SK-N-SH (cell line): ENCODE results near the gene CCSER1. TPM values are rescaled to one million over a fixed set of nuclear protein-coding genes. Genes with fewer than 3 reads are reported as not detected.

ENCODE experiments used
- CTCF ChIA-PET: fragments of 300-600, 350-600 bp; formaldehyde crosslinking; extraction: SDS; loops from one replicate; lab custom pipeline; 2021; lab: Yijun Ruan, JAX
- POLR2A ChIA-PET: fragments of 350-600 bp; sonication (Branson Sonifier 250); formaldehyde crosslinking; extraction: SDS; loops from one replicate; lab custom pipeline; 2020; ENCODE audit warnings: antibody characterized with exemption, inconsistent platforms; lab: Yijun Ruan, JAX
- DNase-seq: peaks from one replicate; pipeline ENCODE4 v3.0.0; 2012
- H2AFZ ChIP-seq: fragments of 200-600 bp; sonication (generic); 2 replicates; pipeline ENCODE4 v1.8.1; 2016; ENCODE audit warnings: antibody characterized with exemption, mild to moderate bottlenecking, low read depth
- H3F3A ChIP-seq: fragments of 200-600 bp; sonication (generic); replicated peaks from 2 replicates; pipeline ENCODE3; 2016; ENCODE audit warnings: antibody characterized with exemption, mild to moderate bottlenecking; ENCODE audit not compliant: insufficient read depth
- H3K27ac ChIP-seq, 2 experiments: fragments of 200-500 bp in 1 of 2; fragments of 200-600 bp in 1 of 2; sonication (Bioruptor generic) in 1 of 2; sonication (generic), shearing (Covaris generic) in 1 of 2; 2 replicates each; pipeline versions ENCODE4 v1.5.1 to v1.6.1; 2014 to 2016; ENCODE audit warnings: low read depth in 2 of 2, inconsistent platforms in 1 of 2, low read length in 1 of 2, mild to moderate bottlenecking in 1 of 2, mixed read lengths in 1 of 2
- H3K27me3 ChIP-seq: fragments of 200-600 bp; sonication (generic), shearing (Covaris generic); 2 replicates; pipeline ENCODE4 v1.6.1; 2016; ENCODE audit warnings: mixed run types; ENCODE audit not compliant: insufficient read depth
- H3K36me3 ChIP-seq, 2 experiments: fragments of 200-500 bp in 1 of 2; fragments of 200-600 bp in 1 of 2; sonication (Bioruptor generic) in 1 of 2; sonication (generic) in 1 of 2; replicated peaks in 1 of 2; 2 replicates each; pipeline versions ENCODE3 to v1.5.1; 2014 to 2016; ENCODE audit warnings: low read length in 1 of 2, mild to moderate bottlenecking in 1 of 2; ENCODE audit not compliant: insufficient read depth in 2 of 2, control insufficient read depth in 1 of 2
- H3K4me1 ChIP-seq, 2 experiments: fragments of 200-500 bp in 1 of 2; fragments of 200-600 bp in 1 of 2; sonication (Bioruptor generic) in 1 of 2; sonication (generic), shearing (Covaris generic) in 1 of 2; 2 replicates each; pipeline versions ENCODE4 v1.5.1 to v1.6.1; 2014 to 2016; ENCODE audit warnings: low read depth in 1 of 2, low read length in 1 of 2, mixed run types in 1 of 2; ENCODE audit not compliant: insufficient read depth in 2 of 2, control insufficient read depth in 1 of 2
- H3K4me2 ChIP-seq: fragments of 200-600 bp; sonication (generic), shearing (Covaris generic); 2 replicates; pipeline ENCODE4 v1.6.1; 2017; ENCODE audit warnings: mixed run types
- H3K4me3 ChIP-seq, 2 experiments: fragments of 200-500 bp in 1 of 2; fragments of 200-600 bp in 1 of 2; sonication (Bioruptor generic) in 1 of 2; sonication (generic), shearing (Covaris generic) in 1 of 2; 2 replicates each; pipeline versions ENCODE4 v1.5.1 to v1.8.1; 2014 to 2016; ENCODE audit warnings: low read depth in 2 of 2, inconsistent platforms in 1 of 2, low read length in 1 of 2, mild to moderate bottlenecking in 1 of 2, mixed read lengths in 1 of 2, moderate library complexity in 1 of 2
- H3K79me2 ChIP-seq: fragments of 200-600 bp; sonication (generic); 2 replicates; pipeline ENCODE4 v1.8.1; 2017; ENCODE audit warnings: mild to moderate bottlenecking; ENCODE audit not compliant: insufficient read depth
- H3K9ac ChIP-seq: fragments of 200-600 bp; sonication (generic); 2 replicates; pipeline ENCODE4 v1.6.1; 2017; ENCODE audit warnings: mixed run types
- H3K9me2 ChIP-seq: fragments of 200-600 bp; sonication (generic); 2 replicates; pipeline ENCODE4 v1.6.1; 2017; ENCODE audit warnings: mixed run types
- H3K9me3 ChIP-seq: fragments of 200-600 bp; sonication (generic); 2 replicates; pipeline ENCODE4 v1.6.1; 2017; ENCODE audit warnings: mixed run types, mild to moderate bottlenecking, moderate library complexity
- H4K20me1 ChIP-seq: fragments of 200-600 bp; sonication (generic); 2 replicates; pipeline ENCODE4 v1.6.1; 2017; ENCODE audit warnings: mild to moderate bottlenecking, mixed run types; ENCODE audit not compliant: insufficient read depth
- CHD2 ChIP-seq: fragments of 150-350 bp; IDR thresholded peaks from 2 replicates; pipeline ENCODE4 v1.6.1; 2018; ENCODE audit warnings: low read length; ENCODE audit not compliant: partially characterized antibody
- EP300 ChIP-seq, 2 experiments: IDR thresholded peaks; 2 replicates each; pipeline versions ENCODE4 v1.4.0 to v1.6.1; 2012; ENCODE audit warnings: borderline replicate concordance in 1 of 2, low read depth in 1 of 2, low read length in 1 of 2
- FOSL2 ChIP-seq: IDR thresholded peaks from 2 replicates; pipeline ENCODE4 v1.4.0; 2012; ENCODE audit warnings: low read depth, mild to moderate bottlenecking, moderate library complexity, borderline replicate concordance
- JUND ChIP-seq: IDR thresholded peaks from 2 replicates; pipeline ENCODE4 v1.4.0; 2012
- MEF2A ChIP-seq: IDR thresholded peaks from 2 replicates; pipeline ENCODE4 v1.4.0; 2012; ENCODE audit warnings: low read depth, borderline replicate concordance
- NFIC ChIP-seq: IDR thresholded peaks from 2 replicates; pipeline ENCODE4 v1.4.0; 2012; ENCODE audit warnings: borderline replicate concordance
- NRF1 ChIP-seq: IDR thresholded peaks from 2 replicates; pipeline ENCODE4 v1.6.1; 2012; ENCODE audit warnings: low read depth, mild to moderate bottlenecking, low read length
- RCOR1 ChIP-seq: fragments of 150-350 bp; IDR thresholded peaks from 2 replicates; pipeline ENCODE4 v1.6.1; 2017; ENCODE audit warnings: antibody characterized with exemption, low read length
- YY1 ChIP-seq: IDR thresholded peaks from 2 replicates; pipeline ENCODE4 v1.4.0; 2012; ENCODE audit warnings: low read depth, mild to moderate bottlenecking
- WGBS: methylation state at CpG from one replicate; pipeline ENCODE4 v1.1.6; 2017; ENCODE audit warnings: low lambda C conversion rate; 5-methylcytosine and 5-hydroxymethylcytosine counted together
- polyA plus RNA-seq, 3 experiments: library from polyadenylated mRNA; depleted of rRNA; stranded (reverse); fragments of >200 nt; gene quantifications; 2 replicates each; pipeline ENCODE4 v1.2.3, GENCODE V29; 2012
- TF ChIP-seq, protein P1 (sequence below): IDR thresholded peaks from 2 replicates; pipeline ENCODE4; 2012
- TF ChIP-seq, protein P2 (sequence below): IDR thresholded peaks from 2 replicates; pipeline ENCODE4 v1.4.0; 2012; ENCODE audit warnings: low read depth, borderline replicate concordance
- TF ChIP-seq, protein P3 (sequence below): fragments of 200-600 bp; sonication (generic); IDR thresholded peaks from 2 replicates; pipeline ENCODE4 v1.6.1; 2017; ENCODE audit warnings: antibody characterized with exemption, mild to moderate bottlenecking, moderate library complexity
- TF ChIP-seq, protein P4 (sequence below): IDR thresholded peaks from 2 replicates; pipeline ENCODE4 v1.6.1; 2012; ENCODE audit warnings: mild to moderate bottlenecking, low read depth, low read length, moderate library complexity
- TF ChIP-seq, protein P5 (sequence below): IDR thresholded peaks from 2 replicates; pipeline ENCODE4 v1.4.0; 2012; ENCODE audit warnings: low read depth
- TF ChIP-seq, protein P6 (sequence below): fragments of 150-350 bp; IDR thresholded peaks from 2 replicates; pipeline ENCODE4 v1.6.1; 2017; ENCODE audit warnings: antibody characterized with exemption, low read length, low read depth, borderline replicate concordance

The CCSER1 gene
- polyA plus RNA-seq, 1 of the 3 experiments (the other 2 are of a cell fraction) = 0.05 TPM

DNA sequence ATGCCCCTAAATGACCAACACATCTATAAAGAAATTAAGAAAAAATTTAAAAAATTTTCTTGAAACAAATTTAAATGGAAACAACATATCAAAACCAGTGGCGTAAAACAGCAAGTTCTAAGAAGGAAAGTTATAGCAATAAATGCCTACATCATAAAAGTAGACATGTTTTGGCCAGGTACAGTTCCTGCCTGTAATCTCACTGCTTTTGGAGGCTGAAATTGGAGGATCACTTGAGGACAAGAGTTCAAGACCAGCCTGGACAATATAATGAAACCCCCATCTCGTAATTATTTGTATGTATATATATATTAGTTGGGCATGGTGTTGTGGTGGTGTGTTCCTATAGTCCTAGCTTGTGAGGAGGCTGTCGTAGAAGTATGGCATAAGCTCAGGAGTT lies 1504.1 kb downstream of the CCSER1 start:
- H3K27me3 ChIP-seq = no peaks in the 10 kb centered on the region
- H3K36me3 ChIP-seq = no peaks in the 10 kb centered on the region
- no peak overlapping the region for H2AFZ ChIP-seq
- no peaks in the 10 kb centered on the region for H4K20me1 ChIP-seq
- H3K79me2 ChIP-seq = no peaks in the 10 kb centered on the region
- no peaks in the 10 kb centered on the region for H3F3A ChIP-seq
- no peaks in the 10 kb centered on the region for H3K4me1 ChIP-seq
- no peak for TF ChIP-seq YY1
- TF ChIP-seq CHD2 = no peak
- no peak for TF ChIP-seq MEF2A
- no peak for TF ChIP-seq EP300 (IDR thresholded peaks at IDR 0.05; ENCODE audit: borderline replicate concordance in 1 of 2, low read depth in 1 of 2, low read length in 1 of 2)
- TF ChIP-seq, protein P1, sequence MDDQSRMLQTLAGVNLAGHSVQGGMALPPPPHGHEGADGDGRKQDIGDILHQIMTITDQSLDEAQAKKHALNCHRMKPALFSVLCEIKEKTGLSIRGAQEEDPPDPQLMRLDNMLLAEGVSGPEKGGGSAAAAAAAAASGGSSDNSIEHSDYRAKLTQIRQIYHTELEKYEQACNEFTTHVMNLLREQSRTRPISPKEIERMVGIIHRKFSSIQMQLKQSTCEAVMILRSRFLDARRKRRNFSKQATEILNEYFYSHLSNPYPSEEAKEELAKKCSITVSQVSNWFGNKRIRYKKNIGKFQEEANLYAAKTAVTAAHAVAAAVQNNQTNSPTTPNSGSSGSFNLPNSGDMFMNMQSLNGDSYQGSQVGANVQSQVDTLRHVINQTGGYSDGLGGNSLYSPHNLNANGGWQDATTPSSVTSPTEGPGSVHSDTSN = no peak
- TF ChIP-seq, protein P2, sequence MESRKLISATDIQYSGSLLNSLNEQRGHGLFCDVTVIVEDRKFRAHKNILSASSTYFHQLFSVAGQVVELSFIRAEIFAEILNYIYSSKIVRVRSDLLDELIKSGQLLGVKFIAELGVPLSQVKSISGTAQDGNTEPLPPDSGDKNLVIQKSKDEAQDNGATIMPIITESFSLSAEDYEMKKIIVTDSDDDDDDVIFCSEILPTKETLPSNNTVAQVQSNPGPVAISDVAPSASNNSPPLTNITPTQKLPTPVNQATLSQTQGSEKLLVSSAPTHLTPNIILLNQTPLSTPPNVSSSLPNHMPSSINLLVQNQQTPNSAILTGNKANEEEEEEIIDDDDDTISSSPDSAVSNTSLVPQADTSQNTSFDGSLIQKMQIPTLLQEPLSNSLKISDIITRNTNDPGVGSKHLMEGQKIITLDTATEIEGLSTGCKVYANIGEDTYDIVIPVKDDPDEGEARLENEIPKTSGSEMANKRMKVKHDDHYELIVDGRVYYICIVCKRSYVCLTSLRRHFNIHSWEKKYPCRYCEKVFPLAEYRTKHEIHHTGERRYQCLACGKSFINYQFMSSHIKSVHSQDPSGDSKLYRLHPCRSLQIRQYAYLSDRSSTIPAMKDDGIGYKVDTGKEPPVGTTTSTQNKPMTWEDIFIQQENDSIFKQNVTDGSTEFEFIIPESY = no peak
- TF ChIP-seq FOSL2 = no peak
- no peak for TF ChIP-seq JUND
- no peak overlapping the region for H3K9ac ChIP-seq
- no peak overlapping the region for H3K4me3 ChIP-seq
- 38% methylated on average over 3 of the region's 3 CpGs for WGBS
- no peak for DNase-seq
- H3K9me3 ChIP-seq = no peaks in the 10 kb centered on the region
- CTCF ChIA-PET = no interaction called here
- POLR2A ChIA-PET = no interaction called here
- H3K27ac ChIP-seq = no peak overlapping the region
- H3K4me2 ChIP-seq = no peak overlapping the region
- H3K9me2 ChIP-seq = no peaks in the 10 kb centered on the region

DNA sequence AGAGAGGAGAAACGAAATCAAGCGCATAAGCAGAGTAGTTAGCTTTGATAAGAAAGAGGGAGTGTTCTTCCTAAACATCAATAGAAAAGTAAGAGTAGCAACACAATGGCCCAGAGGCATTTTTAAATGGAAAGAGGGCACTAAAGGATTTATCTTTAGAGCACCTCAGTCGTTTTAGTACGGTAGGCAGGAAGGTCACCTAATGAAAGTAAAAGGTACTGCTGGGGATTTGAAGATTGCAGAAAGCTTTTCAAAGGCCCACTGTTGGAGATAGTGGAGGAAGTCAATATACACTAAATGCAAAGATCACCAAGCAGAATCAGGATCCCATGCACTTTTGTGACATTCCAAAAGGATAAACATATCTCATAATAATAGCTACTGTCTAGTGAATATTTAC lies 1508.9 kb downstream of the CCSER1 start:
- H3K4me3 ChIP-seq = no peak overlapping the region
- no peaks in the 10 kb centered on the region for H3K9me3 ChIP-seq
- ChIA-PET CTCF (interaction anchor here (1.6 kb wide), 1 partner anchor 13 kb away, joined by 3 read pairs; no protein-coding TSS in a partner anchor), POLR2A (no interaction called here)
- 54% methylated on average over 4 of the region's 4 CpGs for WGBS
- H3K27me3 ChIP-seq = no peaks in the 10 kb centered on the region
- no peaks in the 10 kb centered on the region for H3K79me2 ChIP-seq
- H2AFZ ChIP-seq = no peak overlapping the region
- no peak for DNase-seq
- H3F3A ChIP-seq = no peaks in the 10 kb centered on the region
- no peaks in the 10 kb centered on the region for H3K4me1 ChIP-seq
- no peak overlapping the region for H3K27ac ChIP-seq
- no peaks in the 10 kb centered on the region for H3K36me3 ChIP-seq
- H3K4me2 ChIP-seq = no peak overlapping the region
- no peaks in the 10 kb centered on the region for H4K20me1 ChIP-seq
- no peaks in the 10 kb centered on the region; the same call in 1 of the 2 replicates for H3K9me2 ChIP-seq
- no peak overlapping the region for H3K9ac ChIP-seq
- TF ChIP-seq YY1 (no peak), NFIC (no peak), RCOR1 (no peak), NRF1 (no peak)
- TF ChIP-seq, protein P2 = no peak
- TF ChIP-seq, protein P3, sequence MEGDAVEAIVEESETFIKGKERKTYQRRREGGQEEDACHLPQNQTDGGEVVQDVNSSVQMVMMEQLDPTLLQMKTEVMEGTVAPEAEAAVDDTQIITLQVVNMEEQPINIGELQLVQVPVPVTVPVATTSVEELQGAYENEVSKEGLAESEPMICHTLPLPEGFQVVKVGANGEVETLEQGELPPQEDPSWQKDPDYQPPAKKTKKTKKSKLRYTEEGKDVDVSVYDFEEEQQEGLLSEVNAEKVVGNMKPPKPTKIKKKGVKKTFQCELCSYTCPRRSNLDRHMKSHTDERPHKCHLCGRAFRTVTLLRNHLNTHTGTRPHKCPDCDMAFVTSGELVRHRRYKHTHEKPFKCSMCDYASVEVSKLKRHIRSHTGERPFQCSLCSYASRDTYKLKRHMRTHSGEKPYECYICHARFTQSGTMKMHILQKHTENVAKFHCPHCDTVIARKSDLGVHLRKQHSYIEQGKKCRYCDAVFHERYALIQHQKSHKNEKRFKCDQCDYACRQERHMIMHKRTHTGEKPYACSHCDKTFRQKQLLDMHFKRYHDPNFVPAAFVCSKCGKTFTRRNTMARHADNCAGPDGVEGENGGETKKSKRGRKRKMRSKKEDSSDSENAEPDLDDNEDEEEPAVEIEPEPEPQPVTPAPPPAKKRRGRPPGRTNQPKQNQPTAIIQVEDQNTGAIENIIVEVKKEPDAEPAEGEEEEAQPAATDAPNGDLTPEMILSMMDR = no peak
- TF ChIP-seq, protein P4, sequence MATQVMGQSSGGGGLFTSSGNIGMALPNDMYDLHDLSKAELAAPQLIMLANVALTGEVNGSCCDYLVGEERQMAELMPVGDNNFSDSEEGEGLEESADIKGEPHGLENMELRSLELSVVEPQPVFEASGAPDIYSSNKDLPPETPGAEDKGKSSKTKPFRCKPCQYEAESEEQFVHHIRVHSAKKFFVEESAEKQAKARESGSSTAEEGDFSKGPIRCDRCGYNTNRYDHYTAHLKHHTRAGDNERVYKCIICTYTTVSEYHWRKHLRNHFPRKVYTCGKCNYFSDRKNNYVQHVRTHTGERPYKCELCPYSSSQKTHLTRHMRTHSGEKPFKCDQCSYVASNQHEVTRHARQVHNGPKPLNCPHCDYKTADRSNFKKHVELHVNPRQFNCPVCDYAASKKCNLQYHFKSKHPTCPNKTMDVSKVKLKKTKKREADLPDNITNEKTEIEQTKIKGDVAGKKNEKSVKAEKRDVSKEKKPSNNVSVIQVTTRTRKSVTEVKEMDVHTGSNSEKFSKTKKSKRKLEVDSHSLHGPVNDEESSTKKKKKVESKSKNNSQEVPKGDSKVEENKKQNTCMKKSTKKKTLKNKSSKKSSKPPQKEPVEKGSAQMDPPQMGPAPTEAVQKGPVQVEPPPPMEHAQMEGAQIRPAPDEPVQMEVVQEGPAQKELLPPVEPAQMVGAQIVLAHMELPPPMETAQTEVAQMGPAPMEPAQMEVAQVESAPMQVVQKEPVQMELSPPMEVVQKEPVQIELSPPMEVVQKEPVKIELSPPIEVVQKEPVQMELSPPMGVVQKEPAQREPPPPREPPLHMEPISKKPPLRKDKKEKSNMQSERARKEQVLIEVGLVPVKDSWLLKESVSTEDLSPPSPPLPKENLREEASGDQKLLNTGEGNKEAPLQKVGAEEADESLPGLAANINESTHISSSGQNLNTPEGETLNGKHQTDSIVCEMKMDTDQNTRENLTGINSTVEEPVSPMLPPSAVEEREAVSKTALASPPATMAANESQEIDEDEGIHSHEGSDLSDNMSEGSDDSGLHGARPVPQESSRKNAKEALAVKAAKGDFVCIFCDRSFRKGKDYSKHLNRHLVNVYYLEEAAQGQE = no peak
- TF ChIP-seq, protein P5, sequence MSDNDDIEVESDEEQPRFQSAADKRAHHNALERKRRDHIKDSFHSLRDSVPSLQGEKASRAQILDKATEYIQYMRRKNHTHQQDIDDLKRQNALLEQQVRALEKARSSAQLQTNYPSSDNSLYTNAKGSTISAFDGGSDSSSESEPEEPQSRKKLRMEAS = no peak
- TF ChIP-seq, protein P6, sequence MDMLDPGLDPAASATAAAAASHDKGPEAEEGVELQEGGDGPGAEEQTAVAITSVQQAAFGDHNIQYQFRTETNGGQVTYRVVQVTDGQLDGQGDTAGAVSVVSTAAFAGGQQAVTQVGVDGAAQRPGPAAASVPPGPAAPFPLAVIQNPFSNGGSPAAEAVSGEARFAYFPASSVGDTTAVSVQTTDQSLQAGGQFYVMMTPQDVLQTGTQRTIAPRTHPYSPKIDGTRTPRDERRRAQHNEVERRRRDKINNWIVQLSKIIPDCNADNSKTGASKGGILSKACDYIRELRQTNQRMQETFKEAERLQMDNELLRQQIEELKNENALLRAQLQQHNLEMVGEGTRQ = no peak
